Neutrophil (primary cell): ENCODE results near the gene CALCOCO1.

Experiments used
- H3K27ac ChIP-seq: fragments of 200-600 bp; sonication (generic); 2 replicates; pipeline ENCODE4 v1.5.1; 2016; ENCODE audit warnings: mild to moderate bottlenecking, moderate library complexity
- H3K27me3 ChIP-seq: fragments of 200-600 bp; sonication (generic); 2 replicates; pipeline ENCODE4 v1.6.0; 2016; ENCODE audit warnings: mild to moderate bottlenecking
- H3K36me3 ChIP-seq: fragments of 200-600 bp; sonication (generic); 2 replicates; pipeline ENCODE4 v1.5.1; 2017
- H3K4me1 ChIP-seq, 2 experiments: fragments of 200-600 bp in 1 of 2; sonication (generic) in 1 of 2; 1 replicate in 1 of 2; 2 replicates in 1 of 2; pipeline versions ENCODE4 v1.5.1 to v1.6.1; 2013 to 2016; ENCODE audit warnings: low read depth in 1 of 2, low read length in 1 of 2, mild to moderate bottlenecking in 1 of 2, moderate library complexity in 1 of 2; ENCODE audit not compliant: control insufficient read depth in 1 of 2, insufficient read depth in 1 of 2
- H3K4me3 ChIP-seq, 2 experiments: fragments of 200-600 bp in 1 of 2; sonication (generic) in 1 of 2; 1 replicate in 1 of 2; 2 replicates in 1 of 2; pipeline ENCODE4 v1.5.1; 2013 to 2016; ENCODE audit warnings: low read depth in 1 of 2, low read length in 1 of 2, mild to moderate bottlenecking in 1 of 2, moderate library complexity in 1 of 2
- H3K9me3 ChIP-seq: fragments of 200-600 bp; sonication (generic); 2 replicates; pipeline ENCODE4 v1.5.1; 2016
- CTCF ChIP-seq: fragments of 200-600 bp; sonication (generic); IDR thresholded peaks from 2 replicates; pipeline ENCODE4 v1.5.1; 2016; ENCODE audit warnings: antibody characterized with exemption

CALCOCO1 gene

GRCh38 chr12:53728206-53728605, 954 bp upstream of the CALCOCO1 start:
- Histone ChIP-seq H3K27me3 (peaks cover 24% of the 10 kb centered on the region), H3K9me3 (no peaks in the 10 kb centered on the region), H3K4me3 (peak overlapping the region; percentile 75 to 87), H3K27ac (no peak overlapping the region), H3K4me1 (peaks cover 20 to 21% of the 10 kb centered on the region in 2 experiments), H3K36me3 (peaks cover 21% of the 10 kb centered on the region)
- no peak for TF ChIP-seq CTCF

- H3K4me1 ChIP-seq: peaks cover 20 to 21% of the 10 kb centered on the region in 2 experiments
- TF ChIP-seq CTCF: no peak
Measured at GRCh38 chr12:53726946-53727309, 324 bp downstream of the CALCOCO1 start.

GRCh38 chr12:53726341-53726740, 911 bp downstream of the CALCOCO1 start:
- Histone ChIP-seq H3K27me3 (peaks cover 6% of the 10 kb centered on the region), H3K36me3 (peaks cover 38% of the 10 kb centered on the region), H3K27ac (peak overlapping the region; percentile 21), H3K9me3 (no peaks in the 10 kb centered on the region), H3K4me3 (peak overlapping the region; percentile 75 to 87), H3K4me1 (peaks cover 20 to 21% of the 10 kb centered on the region in 2 experiments)
- TF ChIP-seq CTCF: no peak

More at GRCh38 chr12:53726946-53727309, 324 bp downstream of the CALCOCO1 start:
- Histone ChIP-seq H3K9me3 (no peaks in the 10 kb centered on the region), H3K4me3 (peak overlapping the region; percentile 75 to 87), H3K36me3 (peaks cover 33% of the 10 kb centered on the region), H3K27me3 (peaks cover 12% of the 10 kb centered on the region), H3K27ac (peak overlapping the region; percentile 68)

GRCh38 chr12:53725824-53726223, 1.4 kb downstream of the CALCOCO1 start:
- Histone ChIP-seq H3K4me3 (peak overlapping the region in 1 of 2 experiments; percentile 75), H3K27ac (peak overlapping the region; percentile 21)
- no peak for TF ChIP-seq CTCF

GRCh38 chr12:53722450-53723041, 4.7 kb downstream of the CALCOCO1 start:
- Histone ChIP-seq H3K36me3 (peaks cover 76% of the 10 kb centered on the region), H3K4me3 (no peak overlapping the region)
- TF ChIP-seq CTCF: no peak

More at GRCh38 chr12:53725824-53726223, 1.4 kb downstream of the CALCOCO1 start:
- Histone ChIP-seq H3K4me1 (peaks cover 20 to 21% of the 10 kb centered on the region in 2 experiments), H3K27me3 (peaks cover under 1% of the 10 kb centered on the region), H3K9me3 (no peaks in the 10 kb centered on the region), H3K36me3 (peaks cover 44% of the 10 kb centered on the region)

More at GRCh38 chr12:53722450-53723041, 4.7 kb downstream of the CALCOCO1 start:
- no peaks in the 10 kb centered on the region for H3K9me3 ChIP-seq
- H3K4me1 ChIP-seq: peaks cover 13 to 15% of the 10 kb centered on the region in 2 experiments
- no peaks in the 10 kb centered on the region for H3K27me3 ChIP-seq
- no peak overlapping the region for H3K27ac ChIP-seq
